Measurements from ENCODE around the gene AIFM3. TPM values are rescaled to one million over a fixed set of nuclear protein-coding genes. Genes with fewer than 3 reads are reported as not detected.

Gene AIFM3
- total RNA-seq, 4 donors from 2014 or later, result 0.11 to 2.0 (median 0.80) TPM

- no peak overlapping the region for H3K4me3 ChIP-seq (replicated peaks in 1 of 3)
- no peaks in the 10 kb centered on the region for H3K27me3 ChIP-seq
- no peak for DNase-seq
- no peaks in the 10 kb centered on the region for H3K9me3 ChIP-seq
- 74 to 90% methylated on average over 8 to 12 of the region's 17 CpGs for WGBS, 2 donors
- no peak overlapping the region for H3K27ac ChIP-seq
- H3K36me3 ChIP-seq, result no peaks in the 10 kb centered on the region
- no peak for TF ChIP-seq CTCF (IDR thresholded peaks at IDR 0.05)
- no peak for TF ChIP-seq POLR2A (IDR thresholded peaks at IDR 0.05)
- intact Hi-C loops (cut with DNase I), result no loop called here
- H3K4me1 ChIP-seq, result peaks cover 16 to 17% of the 10 kb centered on the region in 2 donors
Measured at GRCh38 chr22:20977516-20978170, 10.6 kb downstream of the AIFM3 start.

GRCh38 chr22:20978419-20978818, 11.4 kb downstream of the AIFM3 start:
- Histone ChIP-seq H3K36me3 (no peaks in the 10 kb centered on the region), H3K27ac (no peak overlapping the region), H3K4me3 (replicated peaks in 1 of 3) (no peak overlapping the region), H3K4me1 (peaks cover 21 to 23% of the 10 kb centered on the region in 2 donors), H3K9me3 (no peaks in the 10 kb centered on the region), H3K27me3 (no peaks in the 10 kb centered on the region)
- 90 to 93% methylated on average over 2 of the region's 2 CpGs for WGBS, 2 donors
- TF ChIP-seq CTCF (IDR thresholded peaks at IDR 0.05), result no peak
- no peak for TF ChIP-seq POLR2A (IDR thresholded peaks at IDR 0.05)
- DNase-seq, result no peak
- intact Hi-C loops (cut with DNase I), result no loop called here

GRCh38 chr22:20979243-20979809, 12.3 kb downstream of the AIFM3 start:
- H3K27me3 ChIP-seq, result no peaks in the 10 kb centered on the region
- no peak overlapping the region for H3K4me3 ChIP-seq (replicated peaks in 1 of 3)
- peak; percentile 59 to 64 for DNase-seq
- intact Hi-C loops (cut with DNase I), result no loop called here
- H3K9me3 ChIP-seq, result no peaks in the 10 kb centered on the region
- no peaks in the 10 kb centered on the region for H3K36me3 ChIP-seq
- H3K4me1 ChIP-seq, result peaks cover 21 to 25% of the 10 kb centered on the region in 2 donors
- 23 to 35% methylated on average over 5 to 21 of the region's 39 CpGs for WGBS, 2 donors
- TF ChIP-seq CTCF (IDR thresholded peaks at IDR 0.05) (no peak), POLR2A (IDR thresholded peaks at IDR 0.05) (no peak)
- no peak overlapping the region for H3K27ac ChIP-seq

GRCh38 chr22:20979940-20980453, 12.9 kb downstream of the AIFM3 start:
- WGBS, 2 donors, result 40 to 44% methylated on average over 8 to 13 of the region's 13 CpGs
- Histone ChIP-seq H3K27ac (no peak overlapping the region), H3K4me3 (replicated peaks in 1 of 3) (no peak overlapping the region), H3K27me3 (no peaks in the 10 kb centered on the region), H3K4me1 (peaks cover 21 to 25% of the 10 kb centered on the region in 2 donors), H3K36me3 (no peaks in the 10 kb centered on the region), H3K9me3 (no peaks in the 10 kb centered on the region)
- DNase-seq, result no peak
- intact Hi-C loops (cut with DNase I), result no loop called here
- TF ChIP-seq POLR2A (IDR thresholded peaks at IDR 0.05) (no peak), CTCF (IDR thresholded peaks at IDR 0.05) (no peak)

GRCh38 chr22:20980523-20980922, 13.5 kb downstream of the AIFM3 start:
- WGBS, 2 donors, result 89 to 93% methylated on average over 4 of the region's 4 CpGs
- TF ChIP-seq POLR2A (IDR thresholded peaks at IDR 0.05) (no peak), CTCF (IDR thresholded peaks at IDR 0.05) (no peak)
- intact Hi-C loops (cut with DNase I), result no loop called here
- H3K36me3 ChIP-seq, result no peaks in the 10 kb centered on the region
- no peaks in the 10 kb centered on the region for H3K9me3 ChIP-seq
- H3K4me1 ChIP-seq, result peaks cover 21 to 25% of the 10 kb centered on the region in 2 donors
- H3K27me3 ChIP-seq, result no peaks in the 10 kb centered on the region
- H3K4me3 ChIP-seq (replicated peaks in 1 of 3), result no peak overlapping the region
- H3K27ac ChIP-seq, result no peak overlapping the region
- DNase-seq, result no peak

All from thyroid gland (tissue), 4 donors.